IPS-20b (cell line): ENCODE results near the gene ZCCHC12.

Experiments
- H3K27ac ChIP-seq: one replicate; pipeline ENCODE4 v1.5.1; 2013; ENCODE audit warnings: low read length
- H3K27me3 ChIP-seq: 2 replicates; pipeline ENCODE4 v1.6.1; 2013; ENCODE audit warnings: mild to moderate bottlenecking, low read length, inconsistent platforms; ENCODE audit not compliant: insufficient read depth
- H3K36me3 ChIP-seq: 2 replicates; pipeline ENCODE4 v1.6.1; 2013; ENCODE audit warnings: low read depth, mild to moderate bottlenecking, inconsistent platforms, low read length, moderate library complexity; ENCODE audit not compliant: insufficient read depth
- H3K4me1 ChIP-seq: 2 replicates; pipeline ENCODE4 v1.6.1; 2013; ENCODE audit warnings: mild to moderate bottlenecking, control low read depth, inconsistent platforms, low read length, moderate library complexity; ENCODE audit not compliant: insufficient read depth
- H3K4me3 ChIP-seq: 2 replicates; pipeline ENCODE4 v1.5.1; 2013; ENCODE audit warnings: mild to moderate bottlenecking, low read length, inconsistent platforms
- H3K9ac ChIP-seq: 2 replicates; pipeline ENCODE4 v1.6.1; 2013; ENCODE audit warnings: low read depth, mild to moderate bottlenecking, inconsistent platforms, low read length, moderate library complexity
- H3K9me3 ChIP-seq: 2 replicates; pipeline ENCODE4 v1.6.1; 2013; ENCODE audit warnings: mild to moderate bottlenecking, low read depth, low read length, inconsistent platforms; ENCODE audit not compliant: insufficient read depth

ZCCHC12 gene

GRCh38 chrX:118839334-118839958 lies 15.8 kb downstream of the ZCCHC12 start:
- no peaks in the 10 kb centered on the region for H3K4me1 ChIP-seq
- H3K4me3 ChIP-seq = peak overlapping the region; percentile 69
- no peaks in the 10 kb centered on the region for H3K9me3 ChIP-seq
- peak overlapping the region; percentile 71; the same call in 1 of the 2 replicates for H3K9ac ChIP-seq
- no peak overlapping the region for H3K27ac ChIP-seq
- H3K27me3 ChIP-seq = peaks cover 25% of the 10 kb centered on the region
- no peaks in the 10 kb centered on the region for H3K36me3 ChIP-seq

DNA sequence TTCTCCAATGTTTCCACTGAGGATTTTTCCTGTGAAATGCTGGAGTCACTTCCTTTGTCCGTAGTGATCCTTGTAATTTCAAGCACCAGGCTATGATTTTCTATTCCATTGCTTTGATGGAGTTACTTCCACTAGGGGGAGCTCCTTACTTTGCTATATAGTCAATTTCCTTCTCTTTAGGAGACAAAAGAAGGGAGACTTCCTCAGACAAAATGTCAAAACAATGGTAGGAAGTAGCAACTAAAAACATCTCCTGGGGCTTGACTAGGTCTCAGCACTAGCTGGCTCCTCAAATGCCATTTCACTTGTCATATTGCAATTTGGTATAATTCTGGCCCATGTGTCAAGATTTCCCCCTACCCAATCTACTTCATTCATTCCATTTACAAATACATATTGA lies 24.1 kb downstream of the ZCCHC12 start:
- H3K9ac ChIP-seq = no peak overlapping the region
- H3K9me3 ChIP-seq = no peaks in the 10 kb centered on the region
- no peak overlapping the region for H3K4me3 ChIP-seq
- H3K27me3 ChIP-seq = no peaks in the 10 kb centered on the region
- no peak overlapping the region for H3K27ac ChIP-seq
- H3K4me1 ChIP-seq = no peaks in the 10 kb centered on the region
- H3K36me3 ChIP-seq = no peaks in the 10 kb centered on the region

GRCh38 chrX:118853596-118853995 lies 30.0 kb downstream of the ZCCHC12 start:
- Histone ChIP-seq H3K4me1 (no peaks in the 10 kb centered on the region), H3K4me3 (no peak overlapping the region), H3K27me3 (no peaks in the 10 kb centered on the region), H3K27ac (no peak overlapping the region), H3K9me3 (no peaks in the 10 kb centered on the region), H3K9ac (no peak overlapping the region), H3K36me3 (no peaks in the 10 kb centered on the region)

- Histone ChIP-seq H3K27me3 (no peaks in the 10 kb centered on the region), H3K27ac (no peak overlapping the region), H3K36me3 (no peaks in the 10 kb centered on the region), H3K9ac (no peak overlapping the region), H3K4me3 (no peak overlapping the region), H3K4me1 (no peaks in the 10 kb centered on the region), H3K9me3 (no peaks in the 10 kb centered on the region)
Measured at GRCh38 chrX:118855681-118856310, 32.2 kb downstream of the ZCCHC12 start.

GRCh38 chrX:118857006-118857405 lies 33.4 kb downstream of the ZCCHC12 start:
- Histone ChIP-seq H3K36me3 (no peaks in the 10 kb centered on the region), H3K4me3 (no peak overlapping the region), H3K9ac (no peak overlapping the region), H3K27me3 (no peaks in the 10 kb centered on the region), H3K27ac (no peak overlapping the region), H3K9me3 (no peaks in the 10 kb centered on the region), H3K4me1 (no peaks in the 10 kb centered on the region)

GRCh38 chrX:118861338-118861737 lies 37.7 kb downstream of the ZCCHC12 start:
- Histone ChIP-seq H3K36me3 (no peaks in the 10 kb centered on the region), H3K4me1 (no peaks in the 10 kb centered on the region), H3K27ac (no peak overlapping the region), H3K4me3 (no peak overlapping the region), H3K9ac (no peak overlapping the region), H3K9me3 (no peaks in the 10 kb centered on the region), H3K27me3 (no peaks in the 10 kb centered on the region)

DNA sequence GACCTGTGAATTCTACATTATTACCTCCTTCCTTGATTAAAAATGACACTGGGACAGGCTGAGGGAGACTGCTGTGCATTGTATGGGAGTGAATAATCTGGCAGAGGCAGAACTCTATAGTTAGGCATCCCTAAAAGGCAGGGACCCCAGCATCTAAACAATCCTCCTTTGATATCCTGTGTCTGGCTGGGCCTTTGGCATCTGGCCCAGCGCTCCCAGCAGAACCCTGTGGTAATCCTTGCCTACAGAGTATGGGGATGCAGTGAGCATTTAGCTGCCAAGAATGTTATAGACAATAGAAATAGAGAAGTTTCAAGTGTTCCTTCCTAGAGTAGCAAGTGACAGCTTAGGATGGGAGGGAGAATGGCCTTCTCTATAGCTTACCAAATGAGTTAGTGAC lies 38.5 kb downstream of the ZCCHC12 start:
- no peaks in the 10 kb centered on the region for H3K4me1 ChIP-seq
- H3K27me3 ChIP-seq = no peaks in the 10 kb centered on the region
- H3K4me3 ChIP-seq = no peak overlapping the region
- no peak overlapping the region for H3K9ac ChIP-seq
- H3K9me3 ChIP-seq = no peaks in the 10 kb centered on the region
- H3K36me3 ChIP-seq = no peaks in the 10 kb centered on the region
- H3K27ac ChIP-seq = no peak overlapping the region

DNA sequence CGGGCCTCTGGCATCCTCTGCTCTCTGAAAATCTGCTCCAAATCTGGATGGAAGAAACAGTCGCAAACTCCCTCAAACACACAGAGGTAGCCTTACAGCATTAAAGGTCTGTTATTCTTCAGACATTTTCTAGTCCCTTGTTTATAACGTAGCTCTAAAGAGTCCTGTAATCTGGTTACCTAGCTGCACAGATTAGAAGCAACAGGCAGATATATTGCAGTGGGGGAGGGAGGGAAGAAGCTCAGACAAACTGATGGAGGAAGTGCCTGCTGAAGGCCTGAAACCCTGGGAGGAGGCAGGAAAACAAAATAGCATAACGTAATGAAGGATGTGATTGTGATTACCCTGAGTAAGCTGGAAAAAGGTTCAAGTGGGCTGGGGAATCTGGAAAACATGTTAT lies 39.4 kb downstream of the ZCCHC12 start:
- Histone ChIP-seq H3K4me1 (no peaks in the 10 kb centered on the region), H3K27ac (no peak overlapping the region), H3K27me3 (no peaks in the 10 kb centered on the region), H3K36me3 (no peaks in the 10 kb centered on the region), H3K4me3 (no peak overlapping the region), H3K9me3 (no peaks in the 10 kb centered on the region), H3K9ac (no peak overlapping the region)

GRCh38 chrX:118864063-118864635 lies 40.5 kb downstream of the ZCCHC12 start:
- Histone ChIP-seq H3K27me3 (no peaks in the 10 kb centered on the region), H3K4me3 (no peak overlapping the region), H3K9ac (no peak overlapping the region), H3K27ac (no peak overlapping the region), H3K4me1 (no peaks in the 10 kb centered on the region), H3K9me3 (no peaks in the 10 kb centered on the region), H3K36me3 (no peaks in the 10 kb centered on the region)

DNA sequence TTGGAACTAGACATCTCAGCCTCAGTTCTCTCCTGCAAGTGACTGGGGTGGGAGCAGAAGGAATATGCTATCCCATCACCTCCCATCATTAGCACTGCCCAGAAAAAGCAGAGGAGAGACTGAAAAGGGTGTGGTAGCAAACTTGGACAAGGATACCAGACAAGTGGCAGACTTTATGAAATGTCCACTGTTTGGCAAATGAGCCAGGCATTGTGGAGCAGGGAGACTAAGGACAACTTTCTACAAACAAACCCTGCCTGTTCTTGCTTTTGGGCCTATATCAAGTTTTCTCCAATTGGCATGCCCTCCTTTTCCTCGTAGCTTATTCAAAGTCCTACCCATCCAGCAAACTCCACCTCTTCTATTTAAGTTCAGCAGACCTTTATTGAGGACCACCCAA lies 41.6 kb downstream of the ZCCHC12 start:
- H3K27ac ChIP-seq = no peak overlapping the region
- H3K4me1 ChIP-seq = no peaks in the 10 kb centered on the region

DNA sequence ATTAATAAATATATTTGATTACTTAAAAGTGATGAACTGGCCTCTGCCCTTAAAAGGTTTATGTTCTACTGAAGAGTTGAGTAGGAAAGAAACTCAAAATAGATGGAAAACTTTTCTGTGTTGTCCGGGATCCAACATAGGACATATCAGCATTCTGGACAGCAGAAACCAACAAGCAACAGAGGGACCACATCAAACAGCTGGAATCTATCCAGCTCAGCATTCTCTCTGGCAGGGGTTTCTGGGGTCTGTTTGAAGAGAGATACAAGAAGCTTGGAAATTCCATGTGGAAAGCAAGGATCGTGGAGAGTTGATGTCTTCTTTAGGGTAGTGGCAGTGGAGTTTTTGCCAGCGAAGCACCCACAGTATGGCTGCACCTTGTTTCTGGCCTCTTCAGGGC lies 43.6 kb downstream of the ZCCHC12 start:
- H3K4me1 ChIP-seq = no peaks in the 10 kb centered on the region
- H3K9me3 ChIP-seq = no peaks in the 10 kb centered on the region
- H3K27ac ChIP-seq = no peak overlapping the region
- H3K9ac ChIP-seq = no peak overlapping the region
- H3K27me3 ChIP-seq = no peaks in the 10 kb centered on the region
- no peaks in the 10 kb centered on the region for H3K36me3 ChIP-seq
- no peak overlapping the region for H3K4me3 ChIP-seq

More for the DNA sequence above, 41.6 kb downstream of the ZCCHC12 start:
- Histone ChIP-seq H3K27me3 (no peaks in the 10 kb centered on the region), H3K4me3 (no peak overlapping the region), H3K36me3 (no peaks in the 10 kb centered on the region), H3K9me3 (no peaks in the 10 kb centered on the region), H3K9ac (no peak overlapping the region)

GRCh38 chrX:118872102-118872566 lies 48.5 kb downstream of the ZCCHC12 start:
- H3K36me3 ChIP-seq = no peaks in the 10 kb centered on the region
- no peak overlapping the region for H3K4me3 ChIP-seq
- no peaks in the 10 kb centered on the region for H3K27me3 ChIP-seq
- H3K4me1 ChIP-seq = no peaks in the 10 kb centered on the region
- no peaks in the 10 kb centered on the region for H3K9me3 ChIP-seq
- H3K27ac ChIP-seq = no peak overlapping the region
- no peak overlapping the region for H3K9ac ChIP-seq
